ENCODE measurements around the gene AANAT. TPM values are rescaled to one million over a fixed set of nuclear protein-coding genes. Genes with fewer than 3 reads are reported as not detected.

Gene AANAT
- total RNA-seq: not detected in 2 replicates

GRCh38 chr17:76467366-76467765 is at the start of gene AANAT:
Gene AANAT (plus strand): TSS chr17:76467603. CDS start chr17:76468747, 1,144 bp downstream.
- no peak for DNase-seq (ENCODE audit: low read depth in 2 of 2)

- no peak for DNase-seq (ENCODE audit: low read depth in 2 of 2)
These were observed 47.7 kb upstream of the AANAT start for GRCh38 chr17:76419576-76420260.

- no peak for DNase-seq (ENCODE audit: low read depth in 2 of 2)
These were observed 46.9 kb upstream of the AANAT start for GRCh38 chr17:76420356-76421043.

DNA sequence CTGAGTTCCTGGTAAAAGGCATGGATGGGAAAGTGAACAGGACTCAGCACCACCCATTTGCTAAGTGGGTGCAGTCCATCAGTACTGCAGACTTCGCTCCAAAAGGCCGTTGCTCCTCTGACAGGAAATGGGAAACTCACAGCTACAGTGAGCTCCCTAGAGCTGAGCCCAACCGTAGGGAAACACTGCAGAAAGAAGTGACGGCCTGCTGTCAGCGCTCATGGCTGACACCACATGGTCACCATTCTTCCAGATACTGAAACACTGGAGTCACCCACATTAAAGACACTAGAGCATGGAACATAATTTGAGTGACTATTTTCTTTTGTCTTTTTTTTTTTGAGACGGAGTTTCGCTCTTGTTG is 46.4 kb upstream of the AANAT start:
- DNase-seq (ENCODE audit: low read depth in 2 of 2): peak; percentile 39 to 47

GRCh38 chr17:76422406-76422805 is 45.0 kb upstream of the AANAT start:
- no peak for DNase-seq (ENCODE audit: low read depth in 2 of 2)

- DNase-seq (ENCODE audit: low read depth in 2 of 2): no peak
These were observed 44.5 kb upstream of the AANAT start for GRCh38 chr17:76422860-76423259.

DNA sequence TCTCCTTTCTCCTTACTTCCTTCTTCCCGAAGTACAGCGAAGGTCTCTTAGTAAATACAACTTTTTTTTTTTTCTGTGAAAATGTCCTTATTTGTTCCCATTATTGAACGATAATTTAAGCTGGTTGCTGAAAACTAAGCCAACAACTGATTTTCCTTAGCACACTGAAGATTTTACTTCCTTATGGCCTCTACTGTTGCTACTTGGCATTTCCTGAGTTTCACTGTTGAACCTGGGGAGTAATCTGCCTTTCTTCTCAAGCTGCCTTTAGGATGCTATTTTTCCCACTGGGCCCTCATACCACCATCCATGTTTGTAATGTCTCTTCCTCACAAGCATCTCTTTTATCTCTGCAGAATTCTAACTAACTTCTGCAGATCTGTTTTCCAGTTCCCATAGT is 40.5 kb upstream of the AANAT start:
- DNase-seq (ENCODE audit: low read depth in 2 of 2): peak in 1 of 2 donors; percentile 9

- DNase-seq (ENCODE audit: low read depth in 2 of 2): peak; percentile 76 to 79
These were observed 39.7 kb upstream of the AANAT start for GRCh38 chr17:76427501-76428231.

- peak in 1 of 2 donors; percentile 26 for DNase-seq (ENCODE audit: low read depth in 2 of 2)
These were observed 38.9 kb upstream of the AANAT start for GRCh38 chr17:76428511-76428910.

- no peak for DNase-seq (ENCODE audit: low read depth in 2 of 2)
These were observed 35.9 kb upstream of the AANAT start for GRCh38 chr17:76431509-76431908.

DNA sequence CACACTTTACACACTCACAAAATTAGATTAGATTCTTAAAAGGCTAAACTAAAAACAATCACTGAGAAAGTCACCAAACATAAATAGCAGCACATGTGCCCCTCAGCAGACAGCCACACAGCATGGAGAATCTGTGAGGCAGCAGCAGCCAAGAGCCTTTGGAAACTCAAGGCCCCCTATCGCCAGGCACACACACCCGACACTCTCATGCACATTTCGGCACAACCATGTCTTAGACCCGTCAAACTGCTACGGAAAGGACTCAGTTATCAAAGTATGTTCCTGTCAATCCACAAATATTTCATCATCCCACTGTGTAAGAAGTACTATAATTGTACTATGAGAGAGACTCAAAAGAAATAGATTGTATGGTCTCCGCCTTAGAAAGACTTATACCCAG is 35.4 kb upstream of the AANAT start:
- no peak for DNase-seq (ENCODE audit: low read depth in 2 of 2)

GRCh38 chr17:76432712-76433336 is 34.6 kb upstream of the AANAT start:
- DNase-seq (ENCODE audit: low read depth in 2 of 2): peak; percentile 36 to 47

DNA sequence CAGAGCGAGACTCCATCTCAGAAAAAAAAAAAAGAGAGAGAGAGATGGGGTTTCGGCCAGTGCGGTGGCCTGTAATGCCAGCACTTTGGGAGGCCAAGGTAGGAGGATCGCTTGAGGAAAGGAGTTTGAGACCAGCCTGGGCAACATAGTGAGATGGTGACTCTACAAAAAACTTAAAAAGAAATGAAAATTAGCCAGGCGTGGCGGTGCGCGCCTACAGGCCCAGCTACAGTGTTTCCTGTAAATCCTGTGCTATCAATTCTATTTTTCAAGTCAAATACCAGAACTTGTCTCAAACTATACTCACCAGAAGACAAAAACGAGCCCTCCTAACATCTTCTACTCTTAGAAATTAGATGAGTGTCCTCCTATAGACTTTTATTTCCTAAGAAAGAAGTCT is 33.7 kb upstream of the AANAT start:
- no peak for DNase-seq (ENCODE audit: low read depth in 2 of 2)

GRCh38 chr17:76434870-76435269 is 32.5 kb upstream of the AANAT start:
- DNase-seq (ENCODE audit: low read depth in 2 of 2): peak in 1 of 2 donors; percentile 67

DNA sequence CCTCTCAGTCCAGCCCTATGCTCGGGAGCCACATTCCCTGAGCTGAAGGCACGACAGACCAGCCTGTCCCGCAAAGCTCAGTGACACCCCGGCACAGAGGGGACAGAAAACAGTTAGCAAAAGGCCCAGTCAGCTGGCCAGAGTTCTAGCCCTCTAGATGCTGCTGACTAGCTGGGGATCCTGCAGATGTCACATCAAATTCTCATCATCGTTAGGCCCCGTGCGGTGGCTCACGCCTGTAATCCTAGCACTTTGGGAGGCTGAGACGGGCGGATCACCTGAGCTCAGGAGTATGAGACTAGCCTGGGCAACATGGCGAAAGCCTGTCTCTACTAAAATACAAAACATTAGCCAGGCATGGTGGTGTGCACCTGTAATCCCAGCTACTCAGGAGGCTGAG is 31.7 kb upstream of the AANAT start:
- DNase-seq (ENCODE audit: low read depth in 2 of 2): no peak

GRCh38 chr17:76437467-76438402 is 29.7 kb upstream of the AANAT start:
- DNase-seq (ENCODE audit: low read depth in 2 of 2): no peak

- DNase-seq (ENCODE audit: low read depth in 2 of 2): no peak
These were observed 28.5 kb upstream of the AANAT start for GRCh38 chr17:76438906-76439305.

GRCh38 chr17:76439314-76439928 is 28.0 kb upstream of the AANAT start:
- no peak for DNase-seq (ENCODE audit: low read depth in 2 of 2)

GRCh38 chr17:76440751-76441362 is 26.5 kb upstream of the AANAT start:
- no peak for DNase-seq (ENCODE audit: low read depth in 2 of 2)
